SK-N-SH treated with all-trans-retinoic acid at 6 μM for 48 hours (cell line): Measurements from ENCODE around the gene GALNTL6.

ENCODE experiments used
- ARNTL ChIP-seq: fragments of 450-650 bp; formaldehyde crosslinking; IDR thresholded peaks from 2 replicates; pipeline ENCODE4 v1.5.0; 2020; ENCODE audit warnings: low read depth, mild to moderate bottlenecking, moderate library complexity, borderline replicate concordance
- GLIS3 ChIP-seq: fragments of 250-450 bp; sonication (Bioruptor Pico); IDR thresholded peaks from 2 replicates; pipeline ENCODE4 v1.5.0; 2020; ENCODE audit warnings: mild to moderate bottlenecking, moderate library complexity
- ISL1 ChIP-seq: fragments of 250-450 bp; sonication (Bioruptor Pico); IDR thresholded peaks from 2 replicates; pipeline ENCODE4 v2.1.2; 2022; ENCODE audit warnings: mild to moderate bottlenecking, moderate library complexity
- PPARA ChIP-seq: fragments of 250-450 bp; sonication (Bioruptor Pico); IDR thresholded peaks from 2 replicates; pipeline ENCODE4 v1.5.0; 2020; ENCODE audit warnings: mild to moderate bottlenecking, borderline replicate concordance
- ZFP3 ChIP-seq: fragments of 250-450 bp; sonication (Bioruptor Pico); IDR thresholded peaks from 2 replicates; pipeline ENCODE4 v1.5.0; 2020; ENCODE audit warnings: mild to moderate bottlenecking, moderate library complexity
- ZFP30 ChIP-seq: fragments of 450-650 bp; formaldehyde crosslinking; IDR thresholded peaks from 2 replicates; pipeline ENCODE4 v1.5.0; 2022; ENCODE audit warnings: mild to moderate bottlenecking, moderate library complexity
- TF ChIP-seq, protein P1 (sequence below): fragments of 250-450 bp; sonication (Bioruptor Pico); IDR thresholded peaks from 2 replicates; pipeline ENCODE4 v1.8.0; 2020; ENCODE audit warnings: mild to moderate bottlenecking, moderate library complexity, borderline replicate concordance
- TF ChIP-seq, protein P2 (sequence below): fragments of 250-450 bp; sonication (Bioruptor Pico); IDR thresholded peaks from 2 replicates; pipeline ENCODE4 v1.5.0; 2020; ENCODE audit warnings: mild to moderate bottlenecking, moderate library complexity

- TF ChIP-seq ZFP3 (no peak), ARNTL (CRISPR knock-in tag) (no peak), ISL1 (CRISPR knock-in tag) (no peak), GLIS3 (CRISPR knock-in tag) (no peak), ZFP30 (CRISPR knock-in tag) (no peak), PPARA (CRISPR knock-in tag) (no peak)
- TF ChIP-seq, protein P1, sequence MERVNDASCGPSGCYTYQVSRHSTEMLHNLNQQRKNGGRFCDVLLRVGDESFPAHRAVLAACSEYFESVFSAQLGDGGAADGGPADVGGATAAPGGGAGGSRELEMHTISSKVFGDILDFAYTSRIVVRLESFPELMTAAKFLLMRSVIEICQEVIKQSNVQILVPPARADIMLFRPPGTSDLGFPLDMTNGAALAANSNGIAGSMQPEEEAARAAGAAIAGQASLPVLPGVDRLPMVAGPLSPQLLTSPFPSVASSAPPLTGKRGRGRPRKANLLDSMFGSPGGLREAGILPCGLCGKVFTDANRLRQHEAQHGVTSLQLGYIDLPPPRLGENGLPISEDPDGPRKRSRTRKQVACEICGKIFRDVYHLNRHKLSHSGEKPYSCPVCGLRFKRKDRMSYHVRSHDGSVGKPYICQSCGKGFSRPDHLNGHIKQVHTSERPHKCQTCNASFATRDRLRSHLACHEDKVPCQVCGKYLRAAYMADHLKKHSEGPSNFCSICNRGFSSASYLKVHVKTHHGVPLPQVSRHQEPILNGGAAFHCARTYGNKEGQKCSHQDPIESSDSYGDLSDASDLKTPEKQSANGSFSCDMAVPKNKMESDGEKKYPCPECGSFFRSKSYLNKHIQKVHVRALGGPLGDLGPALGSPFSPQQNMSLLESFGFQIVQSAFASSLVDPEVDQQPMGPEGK (CRISPR knock-in tag): no peak
- TF ChIP-seq, protein P2, sequence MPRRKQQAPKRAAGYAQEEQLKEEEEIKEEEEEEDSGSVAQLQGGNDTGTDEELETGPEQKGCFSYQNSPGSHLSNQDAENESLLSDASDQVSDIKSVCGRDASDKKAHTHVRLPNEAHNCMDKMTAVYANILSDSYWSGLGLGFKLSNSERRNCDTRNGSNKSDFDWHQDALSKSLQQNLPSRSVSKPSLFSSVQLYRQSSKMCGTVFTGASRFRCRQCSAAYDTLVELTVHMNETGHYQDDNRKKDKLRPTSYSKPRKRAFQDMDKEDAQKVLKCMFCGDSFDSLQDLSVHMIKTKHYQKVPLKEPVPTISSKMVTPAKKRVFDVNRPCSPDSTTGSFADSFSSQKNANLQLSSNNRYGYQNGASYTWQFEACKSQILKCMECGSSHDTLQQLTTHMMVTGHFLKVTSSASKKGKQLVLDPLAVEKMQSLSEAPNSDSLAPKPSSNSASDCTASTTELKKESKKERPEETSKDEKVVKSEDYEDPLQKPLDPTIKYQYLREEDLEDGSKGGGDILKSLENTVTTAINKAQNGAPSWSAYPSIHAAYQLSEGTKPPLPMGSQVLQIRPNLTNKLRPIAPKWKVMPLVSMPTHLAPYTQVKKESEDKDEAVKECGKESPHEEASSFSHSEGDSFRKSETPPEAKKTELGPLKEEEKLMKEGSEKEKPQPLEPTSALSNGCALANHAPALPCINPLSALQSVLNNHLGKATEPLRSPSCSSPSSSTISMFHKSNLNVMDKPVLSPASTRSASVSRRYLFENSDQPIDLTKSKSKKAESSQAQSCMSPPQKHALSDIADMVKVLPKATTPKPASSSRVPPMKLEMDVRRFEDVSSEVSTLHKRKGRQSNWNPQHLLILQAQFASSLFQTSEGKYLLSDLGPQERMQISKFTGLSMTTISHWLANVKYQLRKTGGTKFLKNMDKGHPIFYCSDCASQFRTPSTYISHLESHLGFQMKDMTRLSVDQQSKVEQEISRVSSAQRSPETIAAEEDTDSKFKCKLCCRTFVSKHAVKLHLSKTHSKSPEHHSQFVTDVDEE (CRISPR knock-in tag): no peak
These were observed 19.5 kb upstream of the GALNTL6 start for GRCh38 chr4:171793723-171794122.
